PC-9 (cell line): ENCODE data around the gene PRDM16. TPM values are rescaled to one million over a fixed set of nuclear protein-coding genes. Genes with fewer than 3 reads are reported as not detected.
A peak's percentile ranks its signal among the peaks of the same experiment; 100 is the strongest.

Experiments
- BruUV-seq: library from RNA; stranded (reverse); fragments of 400-500 nt; replicated peaks from 2 replicates; lab custom pipeline; 2021; lab: Mats Ljungman, UMichigan
- CTCF ChIA-PET: fragments of 300-600 bp; sonication (Branson Sonifier 250); formaldehyde crosslinking; loops from one replicate; lab custom pipeline; 2022; ENCODE audit warnings: antibody characterized with exemption; lab: Charles Lee
- POLR2A ChIA-PET: fragments of 300-600 bp; sonication (Branson Sonifier 250); formaldehyde crosslinking; loops from one replicate; lab custom pipeline; 2022; ENCODE audit warnings: antibody characterized with exemption; ENCODE audit not compliant: unreplicated experiment; lab: Charles Lee
- DNase-seq, 2 experiments: peaks; one replicate each; pipeline versions ENCODE4 v3.0.0 to v3.0.0-alpha.2; 2015 to 2022; ENCODE audit warnings: mixed read lengths in 1 of 2
- H2AFZ ChIP-seq: fragments of 200-600 bp; sonication (generic); 2 replicates; pipeline ENCODE4 v1.8.1; 2017; ENCODE audit warnings: antibody characterized with exemption
- H3F3A ChIP-seq: fragments of 200-600 bp; sonication (generic); 2 replicates; pipeline ENCODE4 v1.8.1; 2017; ENCODE audit warnings: antibody characterized with exemption, mild to moderate bottlenecking, low read depth; ENCODE audit not compliant: insufficient read depth
- H3K27ac ChIP-seq: fragments of 200-600 bp; sonication (generic); 2 replicates; pipeline ENCODE4 v1.6.1; 2016; ENCODE audit warnings: mixed run types
- H3K27me3 ChIP-seq: fragments of 200-600 bp; sonication (generic); 2 replicates; pipeline ENCODE4 v1.6.1; 2016; ENCODE audit warnings: low read depth, mixed run types; ENCODE audit not compliant: insufficient read depth
- H3K36me3 ChIP-seq: fragments of 200-600 bp; sonication (generic); 2 replicates; pipeline ENCODE4 v1.6.1; 2016; ENCODE audit warnings: low read depth, mixed run types
- H3K4me1 ChIP-seq: fragments of 200-600 bp; sonication (generic); replicated peaks from 2 replicates; pipeline ENCODE4 v1.6.1; 2016; ENCODE audit warnings: mixed run types; ENCODE audit not compliant: insufficient read depth
- H3K4me2 ChIP-seq: fragments of 200-600 bp; sonication (generic); 2 replicates; pipeline ENCODE4 v1.6.1; 2017; ENCODE audit warnings: mixed run types
- H3K4me3 ChIP-seq: fragments of 200-600 bp; sonication (generic); 2 replicates; pipeline ENCODE4 v1.6.1; 2016; ENCODE audit warnings: mixed run types
- H3K79me2 ChIP-seq: fragments of 200-600 bp; sonication (generic); 2 replicates; pipeline ENCODE4 v1.6.1; 2017; ENCODE audit warnings: low read depth, mixed run types
- H3K9me2 ChIP-seq: fragments of 200-600 bp; sonication (generic); 2 replicates; pipeline ENCODE4 v1.8.1; 2017; ENCODE audit warnings: mild to moderate bottlenecking; ENCODE audit not compliant: insufficient read depth
- H3K9me3 ChIP-seq: fragments of 200-600 bp; sonication (generic); 2 replicates; pipeline ENCODE4 v1.8.1; 2016; ENCODE audit warnings: low read depth; ENCODE audit not compliant: insufficient read depth
- H4K20me1 ChIP-seq: fragments of 200-600 bp; sonication (generic); 2 replicates; pipeline ENCODE4 v1.8.1; 2017; ENCODE audit not compliant: insufficient read depth
- EZH2 ChIP-seq: fragments of 200-600 bp; sonication (generic); IDR thresholded peaks from 2 replicates; pipeline ENCODE4 v1.8.0; 2017; ENCODE audit warnings: antibody characterized with exemption, low read depth
- intact Hi-C: fragments of 100-400 bp; cut with micrococcal nuclease; formaldehyde crosslinking; loops from one replicate; pipeline ENCODE4 v1.10.0; 2022; ENCODE audit not compliant: unreplicated experiment
- total RNA-seq: library from RNA; stranded (reverse); gene quantifications from 2 replicates; pipeline ENCODE4 v1.2.3, GENCODE V29; 2021
- TF ChIP-seq, protein P1 (sequence below): fragments of 200-600 bp; sonication (generic); conservative IDR thresholded peaks from 2 replicates; pipeline ENCODE4 v1.6.1; 2017; ENCODE audit warnings: mixed run types, antibody characterized with exemption, mild to moderate bottlenecking, moderate library complexity

PRDM16 gene
- total RNA-seq, 1 experiment from 2014 or later, result not detected

DNA sequence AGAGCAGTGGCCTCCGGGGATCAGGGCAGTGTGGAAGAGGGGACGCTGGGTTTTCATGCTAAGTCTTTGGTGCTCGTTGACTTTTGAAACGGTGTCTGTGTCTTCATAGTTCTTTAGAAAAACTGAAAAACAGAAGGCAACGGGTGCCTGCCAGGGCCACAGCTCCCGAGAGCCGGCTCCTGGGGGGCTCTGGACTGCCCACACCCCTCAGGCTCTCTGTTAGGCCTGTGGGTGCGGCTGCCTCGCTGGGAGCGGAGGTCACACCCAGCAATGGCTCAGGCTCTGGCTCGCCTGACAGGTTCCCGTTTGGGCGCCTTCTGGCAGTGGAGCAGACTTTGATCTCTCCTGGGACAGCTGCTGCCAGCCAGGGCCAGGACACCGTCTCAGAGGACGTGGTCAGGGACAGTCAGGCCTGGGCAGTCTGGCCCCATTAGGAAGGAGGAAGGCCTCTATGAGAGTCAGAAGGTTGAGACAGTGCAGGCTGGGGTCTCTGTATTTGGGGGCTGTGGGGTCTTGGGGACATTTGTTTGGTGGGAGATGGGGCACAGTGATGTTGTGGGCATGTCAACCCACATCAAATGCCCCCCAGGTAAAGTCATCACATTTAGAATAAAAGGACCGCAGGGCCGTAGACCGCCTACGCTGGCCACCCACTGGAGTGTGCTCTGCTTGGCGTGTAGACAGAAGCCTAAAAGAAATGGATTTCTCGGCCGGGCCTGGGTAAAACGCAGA, 391.1 kb downstream of the PRDM16 start:
- Histone ChIP-seq H3K4me1 (peaks cover 14% of the 10 kb centered on the region), H3K36me3 (no peaks in the 10 kb centered on the region), H3F3A (peaks cover 20% of the 10 kb centered on the region; the same call in 1 of the 2 replicates), H3K27ac (no peak overlapping the region), H3K27me3 (no peaks in the 10 kb centered on the region), H3K9me3 (no peaks in the 10 kb centered on the region), H3K4me3 (no peak overlapping the region), H3K9me2 (no peaks in the 10 kb centered on the region), H3K4me2 (peak overlapping the region; percentile 47), H3K79me2 (0 out of 2 replicates have a peak, but pooled peaks cover 8% of the 10 kb centered on the region), H2AFZ (no peak overlapping the region), H4K20me1 (peaks cover 13% of the 10 kb centered on the region; the same call in 1 of the 2 replicates)
- TF ChIP-seq, protein P1, sequence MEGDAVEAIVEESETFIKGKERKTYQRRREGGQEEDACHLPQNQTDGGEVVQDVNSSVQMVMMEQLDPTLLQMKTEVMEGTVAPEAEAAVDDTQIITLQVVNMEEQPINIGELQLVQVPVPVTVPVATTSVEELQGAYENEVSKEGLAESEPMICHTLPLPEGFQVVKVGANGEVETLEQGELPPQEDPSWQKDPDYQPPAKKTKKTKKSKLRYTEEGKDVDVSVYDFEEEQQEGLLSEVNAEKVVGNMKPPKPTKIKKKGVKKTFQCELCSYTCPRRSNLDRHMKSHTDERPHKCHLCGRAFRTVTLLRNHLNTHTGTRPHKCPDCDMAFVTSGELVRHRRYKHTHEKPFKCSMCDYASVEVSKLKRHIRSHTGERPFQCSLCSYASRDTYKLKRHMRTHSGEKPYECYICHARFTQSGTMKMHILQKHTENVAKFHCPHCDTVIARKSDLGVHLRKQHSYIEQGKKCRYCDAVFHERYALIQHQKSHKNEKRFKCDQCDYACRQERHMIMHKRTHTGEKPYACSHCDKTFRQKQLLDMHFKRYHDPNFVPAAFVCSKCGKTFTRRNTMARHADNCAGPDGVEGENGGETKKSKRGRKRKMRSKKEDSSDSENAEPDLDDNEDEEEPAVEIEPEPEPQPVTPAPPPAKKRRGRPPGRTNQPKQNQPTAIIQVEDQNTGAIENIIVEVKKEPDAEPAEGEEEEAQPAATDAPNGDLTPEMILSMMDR, result no peak
- no peak for TF ChIP-seq EZH2
- peak; percentile 65 to 76 for DNase-seq
- intact Hi-C loops, result loop anchor here (2.0 to 5.0 kb wide), 2 partner anchors 23 to 82 kb away; no protein-coding TSS in a partner anchor
- BruUV-seq, result no TSS peak
- ChIA-PET CTCF (no interaction called here), POLR2A (no interaction called here)

DNA sequence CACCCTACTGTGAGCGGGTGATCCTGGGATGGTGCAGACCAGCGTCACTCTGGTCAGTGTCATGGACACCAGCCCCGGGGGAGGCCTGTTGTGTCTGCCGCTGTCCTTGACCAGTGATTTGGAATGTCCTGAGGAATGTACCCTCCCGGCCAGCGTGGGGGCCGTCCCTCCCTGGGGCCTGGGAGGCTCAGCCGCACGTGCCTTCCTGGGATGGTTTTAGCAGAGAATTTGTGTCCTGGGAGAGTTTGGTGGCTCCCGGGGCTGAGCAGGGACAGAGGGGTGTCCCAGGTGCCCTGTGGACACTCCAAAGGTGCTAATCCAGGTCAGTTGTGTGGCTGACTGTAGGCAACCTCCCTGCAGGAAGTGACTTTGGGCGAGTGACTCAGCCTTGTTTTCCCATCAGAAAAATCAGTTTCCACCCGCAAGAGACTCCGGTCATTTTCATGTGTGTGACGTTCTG, 391.7 kb downstream of the PRDM16 start:
- ChIA-PET CTCF (no interaction called here), POLR2A (no interaction called here)
- Histone ChIP-seq H3K27me3 (no peaks in the 10 kb centered on the region), H4K20me1 (peaks cover 13% of the 10 kb centered on the region; the same call in 1 of the 2 replicates), H3K79me2 (0 out of 2 replicates have a peak, but pooled peaks cover 3% of the 10 kb centered on the region), H3K4me1 (peaks cover 14% of the 10 kb centered on the region), H3K4me3 (no peak overlapping the region), H3K27ac (no peak overlapping the region), H3F3A (peaks cover 20% of the 10 kb centered on the region; the same call in 1 of the 2 replicates), H3K9me3 (no peaks in the 10 kb centered on the region), H3K4me2 (0 out of 2 replicates have a peak overlapping the region, but pooled peaks have one; percentile 47), H3K36me3 (no peaks in the 10 kb centered on the region), H2AFZ (no peak overlapping the region), H3K9me2 (no peaks in the 10 kb centered on the region)
- BruUV-seq, result no TSS peak
- intact Hi-C loops, result loop anchor here (2.0 to 5.0 kb wide), 2 partner anchors 22 to 82 kb away; no protein-coding TSS in a partner anchor
- TF ChIP-seq EZH2, result no peak
- TF ChIP-seq, protein P1, result no peak
- DNase-seq, result peak in 1 of 2 experiments; percentile 56

DNA sequence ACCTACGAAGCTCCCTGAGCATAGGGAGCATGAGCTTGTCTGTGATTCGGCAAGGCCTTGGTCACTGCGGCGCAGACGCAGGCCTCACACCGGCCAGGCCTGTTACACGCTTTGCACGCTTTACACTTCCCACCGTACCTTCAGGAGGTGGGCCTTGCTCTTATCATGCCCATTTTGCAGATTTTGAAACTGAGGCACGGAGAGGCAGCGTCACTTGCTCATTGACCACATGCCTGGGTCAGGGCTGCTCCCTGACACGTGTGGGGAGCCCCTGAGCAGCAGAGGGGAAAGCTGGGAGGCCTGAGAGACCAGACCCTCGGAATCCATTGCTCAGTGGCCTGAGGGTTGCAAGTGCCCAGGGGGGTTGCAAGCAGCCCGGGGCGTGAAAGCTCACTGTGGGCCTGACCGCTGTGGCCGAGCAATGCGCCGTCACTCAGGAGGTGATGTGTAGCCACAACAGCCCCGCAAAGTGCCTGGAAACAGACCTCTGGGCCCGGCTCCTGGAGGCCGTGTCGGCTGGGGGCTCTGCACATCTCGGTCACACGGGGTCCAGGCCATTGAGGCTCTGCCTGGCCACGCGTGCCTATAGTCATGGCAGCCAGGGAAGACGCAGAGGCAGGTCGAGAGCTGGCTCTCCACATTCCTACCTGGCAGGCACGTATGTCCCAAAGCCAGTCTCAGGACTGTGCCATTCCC, 392.4 kb downstream of the PRDM16 start:
- H3K27me3 ChIP-seq, result no peaks in the 10 kb centered on the region
- peaks cover 14% of the 10 kb centered on the region for H3K4me1 ChIP-seq
- peaks cover 13% of the 10 kb centered on the region; the same call in 1 of the 2 replicates for H4K20me1 ChIP-seq
- H3K9me2 ChIP-seq, result no peaks in the 10 kb centered on the region
- H3F3A ChIP-seq, result peaks cover 20% of the 10 kb centered on the region; the same call in 1 of the 2 replicates
- ChIA-PET CTCF (no interaction called here), POLR2A (no interaction called here)
- H3K4me3 ChIP-seq, result no peak overlapping the region
- H3K27ac ChIP-seq, result no peak overlapping the region
- no TSS peak for BruUV-seq
- TF ChIP-seq EZH2, result no peak
- TF ChIP-seq, protein P1, result no peak
- no peaks in the 10 kb centered on the region for H3K79me2 ChIP-seq
- no peaks in the 10 kb centered on the region for H3K9me3 ChIP-seq
- no peaks in the 10 kb centered on the region for H3K36me3 ChIP-seq
- no peak for DNase-seq
- H2AFZ ChIP-seq, result no peak overlapping the region
- intact Hi-C loops, result loop anchor here (2.0 to 5.0 kb wide), 2 partner anchors 21 to 81 kb away; no protein-coding TSS in a partner anchor
- 0 out of 2 replicates have a peak overlapping the region, but pooled peaks have one; percentile 47 for H3K4me2 ChIP-seq
